Body of pancreas (tissue), 4 donors: ENCODE data around the gene ACSL6.

Experiments
- CTCF ChIP-seq, 7 experiments: fragments of 450-650 bp in 4 of 7; fragments of 200-600 bp in 3 of 7; sonication (generic) in 3 of 7; IDR thresholded peaks; one replicate each; pipeline ENCODE4 v1.5.1; 2016 to 2019; ENCODE audit warnings: antibody characterized with exemption in 7 of 7
- POLR2A ChIP-seq, 3 donors: fragments of 450-650 bp; IDR thresholded peaks; one replicate each; pipeline ENCODE4 v1.6.1; 2016; ENCODE audit warnings: antibody characterized with exemption in 3 of 3, mild to moderate bottlenecking in 2 of 3

GRCh38 chr5:132010989-132011621 lies 353 bp downstream of the ACSL6 start:
- no peak for TF ChIP-seq CTCF (IDR thresholded peaks at IDR 0.05)
- TF ChIP-seq POLR2A (IDR thresholded peaks at IDR 0.05), result no peak
